Putamen (tissue), 1 donor: ENCODE data around the gene FIBCD1.

Source experiments
- DNase-seq: peaks from one replicate; pipeline ENCODE4 v3.0.0-alpha.2; 2016; ENCODE audit warnings: low spot score

Gene FIBCD1

DNA sequence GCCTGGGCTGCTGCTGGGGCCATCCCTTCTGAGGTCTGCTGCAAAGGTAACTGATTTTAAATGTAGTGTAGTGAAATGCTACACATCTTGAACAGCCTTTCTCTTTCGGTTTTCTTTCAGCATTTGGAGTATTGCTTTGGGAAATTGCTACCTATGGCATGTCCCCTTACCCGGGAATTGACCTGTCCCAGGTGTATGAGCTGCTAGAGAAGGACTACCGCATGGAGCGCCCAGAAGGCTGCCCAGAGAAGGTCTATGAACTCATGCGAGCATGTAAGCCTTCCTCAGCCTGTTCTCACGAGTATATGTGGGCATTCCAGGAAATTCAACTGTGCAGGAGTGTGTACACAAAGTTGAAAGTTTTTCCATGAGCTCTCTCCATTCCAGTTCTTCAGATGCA lies 60.8 kb downstream of the FIBCD1 start:
- DNase-seq, result no peak

DNA sequence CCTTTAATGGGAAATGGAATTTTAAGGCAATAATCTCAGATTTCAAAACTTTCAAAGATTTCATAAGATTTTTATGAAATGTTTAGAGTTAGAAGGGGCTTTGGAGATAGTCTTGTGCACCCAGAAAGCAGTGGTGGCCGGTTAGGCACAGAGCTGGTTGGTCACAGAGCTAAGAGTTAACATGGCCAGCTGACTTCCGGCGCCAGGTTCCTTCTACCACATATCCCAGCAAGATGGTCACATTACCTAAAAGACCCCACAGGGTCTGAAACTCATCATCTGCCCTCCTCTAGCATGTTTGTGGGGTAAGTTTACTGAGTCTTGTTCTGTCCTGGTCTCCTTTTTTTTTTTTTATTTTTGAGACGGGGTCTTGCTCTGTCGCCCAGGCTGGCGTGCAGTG lies 61.7 kb downstream of the FIBCD1 start:
- no peak for DNase-seq

DNA sequence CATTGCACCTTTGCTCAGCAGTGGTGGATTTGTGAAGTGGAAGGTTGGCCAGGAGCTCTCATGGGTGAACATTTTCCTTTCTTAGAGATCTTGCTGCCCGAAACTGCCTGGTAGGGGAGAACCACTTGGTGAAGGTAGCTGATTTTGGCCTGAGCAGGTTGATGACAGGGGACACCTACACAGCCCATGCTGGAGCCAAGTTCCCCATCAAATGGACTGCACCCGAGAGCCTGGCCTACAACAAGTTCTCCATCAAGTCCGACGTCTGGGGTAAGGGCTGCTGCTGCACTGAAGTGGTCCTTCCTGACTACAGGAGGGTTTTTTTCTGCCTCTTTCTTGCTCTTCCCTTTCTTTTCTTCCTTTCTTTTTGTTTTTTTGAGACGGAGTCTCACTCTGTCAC lies 64.3 kb downstream of the FIBCD1 start:
- no peak for DNase-seq

DNA sequence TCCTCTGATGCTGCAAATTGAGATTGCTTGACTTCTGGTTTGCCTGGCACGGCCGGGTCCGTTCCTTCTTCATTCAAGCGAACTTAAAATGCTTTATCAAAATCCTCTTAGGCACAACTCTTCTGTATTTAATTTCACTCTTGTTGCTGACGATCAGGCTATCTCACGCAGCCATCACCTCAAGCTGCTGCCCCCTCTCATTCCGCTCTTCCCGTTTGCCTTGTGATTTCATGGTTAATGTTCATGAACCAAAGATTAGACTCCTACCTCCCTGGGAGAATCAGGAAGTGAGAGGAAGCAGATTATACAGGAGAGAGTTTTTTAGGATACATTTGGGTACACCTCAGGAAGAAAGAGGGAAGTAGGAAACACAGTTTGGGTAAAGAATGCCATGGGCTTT lies 65.1 kb downstream of the FIBCD1 start:
- no peak for DNase-seq

DNA sequence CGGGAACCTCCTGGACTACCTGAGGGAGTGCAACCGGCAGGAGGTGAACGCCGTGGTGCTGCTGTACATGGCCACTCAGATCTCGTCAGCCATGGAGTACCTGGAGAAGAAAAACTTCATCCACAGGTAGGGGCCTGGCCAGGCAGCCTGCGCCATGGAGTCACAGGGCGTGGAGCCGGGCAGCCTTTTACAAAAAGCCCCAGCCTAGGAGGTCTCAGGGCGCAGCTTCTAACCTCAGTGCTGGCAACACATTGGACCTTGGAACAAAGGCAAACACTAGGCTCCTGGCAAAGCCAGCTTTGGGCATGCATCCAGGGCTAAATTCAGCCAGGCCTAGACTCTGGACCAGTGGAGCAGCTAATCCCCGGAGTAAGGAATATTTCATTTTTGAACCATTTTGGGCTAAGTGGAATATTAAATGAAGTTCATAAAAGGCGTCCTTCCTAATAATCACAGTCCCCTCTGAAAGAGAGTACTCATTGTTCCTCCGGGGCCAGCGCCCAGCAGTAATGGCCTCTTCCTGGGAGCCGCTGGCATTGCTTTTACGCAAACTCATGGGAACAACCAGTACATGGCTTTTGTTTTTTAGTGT lies 66.0 kb downstream of the FIBCD1 start:
- DNase-seq, result peak; percentile 72

DNA sequence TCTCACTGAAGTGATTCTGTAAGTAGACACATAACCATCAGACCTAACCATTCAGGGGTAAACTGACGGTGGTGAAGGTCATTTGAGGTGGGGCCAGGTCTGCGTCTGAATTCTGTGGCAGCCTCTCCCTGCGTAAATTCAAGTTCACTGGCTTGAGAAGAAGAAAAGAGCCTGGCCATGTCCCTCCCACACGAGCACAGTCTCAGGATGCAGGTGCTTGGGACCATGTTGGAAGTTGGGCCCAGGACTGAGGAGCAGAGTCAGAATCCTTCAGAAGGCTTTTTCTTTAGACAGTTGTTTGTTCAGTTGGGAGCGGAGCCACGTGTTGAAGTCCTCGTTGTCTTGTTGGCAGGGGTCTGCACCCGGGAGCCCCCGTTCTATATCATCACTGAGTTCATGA lies 66.5 kb downstream of the FIBCD1 start:
- DNase-seq, result no peak

DNA sequence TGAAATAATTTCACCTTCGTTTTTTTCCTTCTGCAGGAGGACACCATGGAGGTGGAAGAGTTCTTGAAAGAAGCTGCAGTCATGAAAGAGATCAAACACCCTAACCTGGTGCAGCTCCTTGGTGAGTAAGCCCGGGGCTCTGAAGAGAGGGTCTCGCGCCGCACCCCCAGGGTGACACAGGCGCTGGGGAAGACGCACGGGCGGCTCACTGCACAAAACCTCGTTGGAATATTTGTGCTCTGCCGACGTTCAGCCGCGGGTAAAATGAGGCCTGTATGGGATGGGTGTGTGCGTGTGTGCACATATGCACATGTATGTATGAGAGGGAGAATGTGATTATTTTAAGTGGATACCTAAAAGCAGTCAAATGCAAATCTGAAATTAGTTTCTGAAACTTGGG lies 67.0 kb downstream of the FIBCD1 start:
- DNase-seq, result no peak

DNA sequence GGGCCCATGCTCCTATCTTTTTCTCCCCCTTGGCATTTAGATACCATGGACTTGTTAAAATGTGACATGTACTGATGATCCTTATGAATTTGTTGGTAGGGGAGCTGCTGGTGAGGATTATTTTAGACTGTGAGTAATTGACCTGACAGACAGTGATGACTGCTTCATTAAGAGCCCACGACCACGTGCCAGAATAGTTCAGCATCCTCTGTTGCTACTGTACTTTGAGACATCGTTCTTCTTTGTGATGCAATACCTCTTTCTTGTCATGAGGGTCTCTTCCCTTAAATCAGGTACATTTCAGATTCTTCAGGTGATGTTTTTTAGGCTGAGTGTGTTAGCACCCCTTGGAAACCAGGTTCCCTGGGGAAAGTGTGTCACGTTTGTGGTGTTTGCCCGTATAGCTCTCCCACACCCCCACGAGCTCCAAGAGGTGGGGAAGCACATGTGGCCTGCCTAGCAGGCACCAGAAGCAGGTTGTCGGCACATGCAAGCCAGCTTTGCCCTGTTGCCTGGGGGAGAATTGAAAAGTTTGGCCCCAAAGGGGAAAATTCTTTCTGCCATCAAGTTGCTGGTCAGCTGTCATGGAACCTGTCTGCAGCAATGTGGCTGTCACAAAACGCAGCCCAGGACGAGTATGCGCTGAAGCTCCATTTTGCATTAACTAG lies 67.5 kb downstream of the FIBCD1 start:
- DNase-seq, result no peak

DNA sequence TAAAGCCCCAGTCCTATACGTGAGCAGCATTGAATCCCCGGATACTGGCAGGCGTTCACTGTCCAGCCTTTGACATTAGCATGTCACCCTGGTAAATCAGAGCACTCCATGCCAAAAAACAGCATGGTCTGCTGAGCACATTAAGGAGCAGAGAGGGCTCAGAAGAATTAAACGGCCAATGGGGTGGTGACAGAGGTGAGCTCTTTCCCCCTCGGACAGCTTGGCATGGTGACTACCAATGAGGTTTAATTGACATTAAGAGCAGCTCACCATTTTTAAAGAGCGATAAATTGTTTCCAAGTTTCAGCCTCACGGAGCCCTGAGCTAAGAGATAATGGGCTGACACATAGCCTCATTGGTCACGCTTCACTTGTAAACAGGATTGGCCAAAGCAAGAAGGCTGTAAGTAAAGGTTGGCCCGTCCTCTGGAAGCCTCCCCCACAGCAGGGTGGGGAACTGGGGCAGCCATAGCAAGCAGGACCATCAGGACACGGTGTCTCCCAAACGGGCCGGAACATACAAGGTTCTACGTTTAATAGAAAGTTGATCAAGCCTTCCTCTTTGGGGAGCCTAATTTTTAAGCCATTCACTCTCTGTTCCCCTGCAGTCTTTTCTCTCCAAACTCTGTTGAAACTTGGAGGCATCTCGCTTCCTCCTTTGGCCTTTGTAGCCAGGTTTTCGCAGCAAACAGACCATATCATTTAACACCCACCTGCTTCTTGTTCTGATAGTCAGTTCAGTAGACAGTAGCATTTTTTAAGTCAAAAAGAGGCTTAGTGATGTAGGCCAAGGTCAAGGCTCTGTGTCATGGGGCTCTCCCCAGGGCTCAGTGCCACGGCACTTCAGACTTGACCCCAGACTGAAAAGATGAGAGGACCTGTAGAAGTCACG lies 68.3 kb downstream of the FIBCD1 start:
- no peak for DNase-seq

DNA sequence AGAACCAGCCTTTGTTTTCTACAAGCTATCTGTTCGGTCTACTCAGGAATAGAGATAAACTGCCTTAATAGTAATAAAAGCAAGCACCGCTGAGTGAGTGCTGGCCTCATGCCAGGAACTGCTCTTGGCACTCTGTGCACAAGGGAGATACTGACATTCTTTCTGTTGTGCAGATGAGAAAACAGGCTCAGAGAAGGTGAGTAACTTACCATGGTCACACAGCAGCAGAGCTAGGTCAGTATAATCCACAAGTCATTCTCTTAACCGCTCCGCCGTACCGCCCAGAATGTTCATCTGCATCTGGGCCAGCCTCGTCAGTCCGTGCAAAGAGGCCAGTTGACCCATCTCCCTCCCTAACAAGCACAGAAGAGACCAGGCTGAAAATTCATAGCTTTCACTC lies 69.8 kb downstream of the FIBCD1 start:
- DNase-seq, result no peak

DNA sequence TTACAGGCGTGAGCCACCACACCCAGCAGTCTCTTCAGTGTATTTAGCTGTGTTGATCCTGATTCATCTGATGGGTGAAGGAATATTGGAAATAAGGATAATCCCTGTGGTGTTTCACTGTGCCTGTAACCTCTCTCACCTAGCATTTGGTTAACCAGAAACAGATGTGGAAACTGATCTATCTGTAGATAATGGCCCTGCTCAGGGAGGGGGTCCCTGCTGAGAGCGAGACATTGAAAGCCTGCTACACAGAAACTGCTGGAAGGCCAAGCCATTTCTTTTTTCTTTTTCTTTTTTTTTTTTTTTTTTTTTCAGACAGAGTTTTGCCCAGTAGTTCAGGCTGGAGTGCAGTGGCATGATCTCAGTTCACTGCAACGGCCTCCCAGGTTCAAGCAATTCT lies 70.8 kb downstream of the FIBCD1 start:
- DNase-seq, result no peak

DNA sequence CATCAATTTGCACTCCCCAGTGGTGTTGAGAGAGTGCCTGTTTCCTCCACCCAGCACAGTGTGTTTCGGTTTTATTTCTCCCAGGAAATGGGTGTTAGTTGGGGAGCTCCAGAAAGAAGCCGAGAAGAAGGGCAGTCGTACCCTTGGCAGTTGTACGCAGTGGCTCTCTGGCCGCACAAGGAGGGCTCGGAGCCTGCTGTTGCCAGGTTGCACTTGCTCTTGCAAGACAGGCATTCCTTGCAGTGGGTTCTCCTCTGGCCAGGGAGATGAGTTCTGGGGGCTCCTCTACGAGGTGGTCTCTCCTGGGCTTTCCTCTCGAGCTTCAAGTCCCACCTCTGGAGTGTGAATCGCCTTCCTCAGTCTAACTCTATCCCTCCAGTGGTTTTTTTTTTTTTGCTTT lies 71.5 kb downstream of the FIBCD1 start:
- DNase-seq, result no peak

DNA sequence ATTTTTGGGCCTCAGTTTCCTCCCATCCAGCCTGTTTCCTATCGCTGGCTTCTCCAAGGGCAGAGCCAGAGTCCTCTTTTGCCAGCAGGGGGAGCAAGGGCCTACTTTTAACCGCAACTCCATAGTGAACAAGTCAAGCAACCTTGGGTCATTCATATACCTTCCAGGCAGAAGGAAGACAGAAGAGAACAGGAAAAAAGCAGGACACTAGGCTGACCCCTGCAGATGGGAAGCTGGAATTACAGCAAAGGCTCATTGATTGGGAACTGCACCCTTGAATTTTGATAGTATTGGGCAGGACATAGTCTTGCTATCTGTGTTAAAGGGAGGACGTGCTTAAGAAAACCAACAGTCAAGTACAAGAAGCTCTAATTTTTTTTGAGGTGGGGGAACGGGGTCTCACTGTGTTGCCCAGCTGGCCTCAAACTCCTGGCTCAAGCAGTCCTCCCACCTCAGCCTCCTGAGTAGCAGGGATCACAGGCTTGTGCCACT lies 72.5 kb downstream of the FIBCD1 start:
- no peak for DNase-seq

DNA sequence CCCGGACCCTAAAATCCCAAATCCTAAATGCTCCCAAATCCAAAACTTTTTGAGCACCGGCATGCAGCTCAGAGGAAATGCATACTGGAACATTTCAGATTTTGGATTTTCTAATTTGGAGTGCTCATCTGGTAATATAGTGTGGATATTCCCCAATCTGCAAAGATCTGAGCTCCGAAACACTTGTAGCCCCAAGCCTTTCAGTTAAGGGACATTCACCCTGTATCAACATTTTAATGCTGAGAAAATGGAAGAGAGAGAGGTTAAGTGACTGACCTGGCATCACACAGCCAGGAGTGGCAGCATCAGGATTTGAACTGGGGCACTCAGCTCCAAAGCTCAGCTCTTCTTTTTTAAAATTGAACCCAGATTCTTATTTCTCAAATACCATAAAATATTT lies 73.1 kb downstream of the FIBCD1 start:
- no peak for DNase-seq

DNA sequence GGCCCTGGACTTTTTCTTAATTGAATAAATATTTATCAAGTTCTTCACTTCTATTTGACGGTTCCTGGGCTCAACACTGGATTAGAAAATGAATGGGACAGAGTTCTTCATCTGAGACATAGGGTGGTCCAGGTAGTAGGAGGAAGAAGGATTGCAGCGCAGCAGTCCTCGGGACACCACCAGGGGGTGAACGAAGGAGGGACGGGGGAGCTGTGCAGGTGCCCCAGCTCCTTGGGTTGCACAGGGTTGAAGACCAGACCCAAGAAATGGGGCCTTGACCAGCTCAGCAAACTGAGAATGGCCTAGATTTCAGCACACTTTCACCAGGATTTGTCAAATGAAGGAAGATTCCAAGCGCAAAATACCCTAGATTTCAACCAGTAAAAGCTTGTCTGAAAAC lies 74.5 kb downstream of the FIBCD1 start:
- no peak for DNase-seq

DNA sequence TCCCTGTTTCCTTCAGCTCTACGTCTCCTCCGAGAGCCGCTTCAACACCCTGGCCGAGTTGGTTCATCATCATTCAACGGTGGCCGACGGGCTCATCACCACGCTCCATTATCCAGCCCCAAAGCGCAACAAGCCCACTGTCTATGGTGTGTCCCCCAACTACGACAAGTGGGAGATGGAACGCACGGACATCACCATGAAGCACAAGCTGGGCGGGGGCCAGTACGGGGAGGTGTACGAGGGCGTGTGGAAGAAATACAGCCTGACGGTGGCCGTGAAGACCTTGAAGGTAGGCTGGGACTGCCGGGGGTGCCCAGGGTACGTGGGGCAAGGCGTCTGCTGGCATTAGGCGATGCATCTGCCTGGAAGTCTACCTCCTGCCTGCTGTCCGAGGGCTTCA lies 76.3 kb downstream of the FIBCD1 start:
- no peak for DNase-seq

DNA sequence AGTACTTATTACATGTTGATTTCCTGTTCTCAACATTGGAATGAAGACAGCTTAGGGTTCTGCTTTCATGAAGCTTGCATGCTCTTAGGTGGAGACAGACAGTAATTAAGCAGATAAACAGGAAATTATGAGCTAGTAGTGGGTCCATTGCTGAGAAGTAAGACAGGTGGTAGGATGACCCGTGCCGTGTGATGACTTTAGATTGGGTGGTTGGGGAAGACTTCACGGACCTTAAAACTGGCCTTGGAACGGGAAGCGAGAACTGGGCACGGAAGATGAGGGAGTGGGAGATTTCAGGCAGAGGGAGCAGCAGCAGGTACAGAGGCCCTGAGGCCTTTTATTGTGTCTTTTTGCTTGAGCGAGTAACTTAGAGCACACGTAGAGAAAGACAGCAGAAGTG lies 76.8 kb downstream of the FIBCD1 start:
- no peak for DNase-seq

DNA sequence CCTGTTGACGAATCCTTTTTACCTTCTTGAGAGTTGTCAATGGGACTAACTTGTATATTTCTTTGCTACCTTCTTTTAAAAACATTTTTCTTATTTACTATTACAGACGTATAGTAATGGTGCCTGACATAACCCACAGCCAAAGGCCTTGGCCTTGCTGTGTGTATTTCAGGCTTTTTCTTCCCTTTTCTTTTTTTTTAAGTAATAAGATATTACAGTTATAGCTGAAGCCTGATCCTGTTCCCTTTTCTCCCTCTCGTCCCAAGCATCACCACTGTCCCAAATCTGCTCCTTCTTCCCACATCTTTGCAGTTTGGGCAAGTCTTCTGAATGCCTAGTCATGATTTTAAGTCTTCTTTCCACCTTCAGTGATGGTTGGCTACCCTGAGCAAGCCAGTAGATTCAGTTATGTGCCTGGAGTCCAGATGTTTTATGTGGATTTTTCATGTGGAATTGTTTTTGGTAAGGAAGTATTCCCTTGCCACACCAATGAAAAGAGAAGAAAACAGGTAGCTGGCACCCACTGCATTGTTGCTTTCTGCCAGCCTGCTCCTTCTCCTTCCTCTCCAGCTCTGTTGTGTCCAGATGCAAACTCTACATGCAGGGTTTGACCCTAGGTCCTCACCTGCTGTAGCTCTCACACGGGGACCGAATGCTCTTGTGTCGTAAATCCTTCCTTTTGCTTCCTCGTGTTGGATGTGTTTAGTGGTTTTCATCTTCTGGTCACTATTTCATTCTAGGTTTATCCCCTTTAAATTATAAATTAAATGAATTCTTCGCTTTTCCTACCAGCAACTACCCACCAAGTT lies 77.5 kb downstream of the FIBCD1 start:
- DNase-seq, result no peak

DNA sequence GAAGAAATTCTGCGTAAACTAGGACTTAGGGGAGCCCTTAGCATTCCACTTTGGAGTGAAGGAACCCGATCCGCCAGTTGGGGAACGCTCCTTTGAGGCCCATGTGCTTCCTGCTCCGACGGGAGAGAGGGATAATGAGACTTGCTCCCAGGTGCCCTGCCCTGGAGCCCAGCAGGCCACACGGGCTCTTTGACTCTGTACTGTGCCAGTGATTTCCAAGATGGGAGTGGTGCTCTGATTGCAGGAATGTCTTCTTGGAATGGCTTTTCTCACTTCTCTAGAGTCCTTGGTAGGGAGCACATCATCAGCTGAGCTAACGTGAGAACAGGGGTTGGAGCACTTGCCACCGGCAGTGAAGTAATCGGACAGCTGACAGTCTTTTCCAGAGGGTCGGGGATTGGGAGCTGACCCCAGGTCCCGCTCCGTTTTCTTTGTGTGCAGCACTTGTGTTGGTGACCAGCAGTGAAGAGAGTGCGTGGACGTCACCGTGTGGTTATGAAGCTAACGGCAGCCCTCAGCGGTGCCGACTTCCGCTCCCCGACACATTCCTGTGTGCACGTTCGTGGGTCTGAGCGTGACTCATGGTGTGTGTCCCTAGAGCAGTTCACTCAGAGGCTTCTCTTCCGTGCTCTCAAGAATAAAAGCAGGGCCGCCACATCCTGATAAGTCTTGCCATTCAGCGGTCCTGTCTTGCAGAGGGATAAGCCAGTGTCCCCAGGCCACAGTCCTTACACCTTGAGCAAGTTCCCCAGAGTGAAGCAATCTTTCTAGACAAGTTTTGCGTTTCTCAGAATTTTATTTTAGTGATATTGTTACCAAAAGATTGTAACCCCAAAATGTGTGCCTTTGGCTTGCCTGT lies 78.4 kb downstream of the FIBCD1 start:
- no peak for DNase-seq

DNA sequence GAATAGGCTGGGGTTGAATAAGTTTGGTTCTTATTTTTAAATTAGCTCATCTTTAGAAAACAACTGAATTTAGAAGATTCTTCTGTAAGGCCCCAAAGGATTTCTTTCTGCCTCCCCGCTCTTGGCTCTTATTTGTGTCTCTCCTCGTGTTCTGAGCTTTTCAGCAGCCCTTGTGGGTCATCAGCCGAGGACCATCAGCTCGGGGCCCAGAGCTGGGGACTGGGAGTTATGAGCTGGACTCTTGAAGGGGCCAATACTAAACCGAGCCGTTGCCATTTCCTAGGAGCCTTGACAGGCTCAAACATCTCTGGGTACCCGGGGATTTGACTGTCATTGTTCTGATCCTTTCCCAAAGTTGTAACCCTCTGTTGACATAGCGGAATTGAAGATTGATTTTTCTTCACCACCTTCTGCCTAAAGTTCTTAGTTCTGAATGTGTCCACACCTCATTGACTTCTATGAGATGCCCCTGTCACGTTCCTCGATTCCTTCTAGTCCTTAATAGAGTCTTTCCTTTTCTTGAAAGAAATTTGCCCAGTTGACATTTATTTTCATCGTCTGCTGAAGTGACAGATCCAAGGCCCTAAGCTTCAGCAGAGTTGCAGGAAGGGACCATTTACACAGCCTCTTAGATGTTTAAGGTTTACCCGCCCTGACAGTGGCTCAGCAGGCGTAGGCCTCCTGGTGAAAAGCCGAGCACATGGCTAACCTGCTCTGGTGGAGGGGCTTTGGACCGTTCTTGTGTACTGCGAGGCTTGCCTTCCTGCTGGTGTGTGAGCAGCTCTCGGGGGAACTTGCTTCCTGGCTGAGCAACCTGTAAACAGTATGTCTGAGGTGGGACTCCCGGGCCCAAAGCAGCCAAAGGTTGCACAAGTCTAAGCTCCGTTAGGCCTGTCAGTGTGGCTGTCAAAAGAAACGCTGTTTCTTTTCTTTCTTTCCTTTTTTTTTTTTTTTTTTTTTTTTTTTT lies 80.0 kb downstream of the FIBCD1 start:
- DNase-seq, result no peak
